A549 treated with Mapracorat at 1 μM for 4 hours (cell line): ENCODE data around the gene GPR179. TPM values are rescaled to one million over a fixed set of nuclear protein-coding genes. Genes with fewer than 3 reads are reported as not detected.

Source experiments
- total RNA-seq: library from RNA; stranded (reverse); fragments of 200-300 nt; extraction: Qiagen RNA extraction; gene quantifications from 5 replicates; pipeline ENCODE4 v1.2.3, GENCODE V29; 2022

The GPR179 gene, protein sequence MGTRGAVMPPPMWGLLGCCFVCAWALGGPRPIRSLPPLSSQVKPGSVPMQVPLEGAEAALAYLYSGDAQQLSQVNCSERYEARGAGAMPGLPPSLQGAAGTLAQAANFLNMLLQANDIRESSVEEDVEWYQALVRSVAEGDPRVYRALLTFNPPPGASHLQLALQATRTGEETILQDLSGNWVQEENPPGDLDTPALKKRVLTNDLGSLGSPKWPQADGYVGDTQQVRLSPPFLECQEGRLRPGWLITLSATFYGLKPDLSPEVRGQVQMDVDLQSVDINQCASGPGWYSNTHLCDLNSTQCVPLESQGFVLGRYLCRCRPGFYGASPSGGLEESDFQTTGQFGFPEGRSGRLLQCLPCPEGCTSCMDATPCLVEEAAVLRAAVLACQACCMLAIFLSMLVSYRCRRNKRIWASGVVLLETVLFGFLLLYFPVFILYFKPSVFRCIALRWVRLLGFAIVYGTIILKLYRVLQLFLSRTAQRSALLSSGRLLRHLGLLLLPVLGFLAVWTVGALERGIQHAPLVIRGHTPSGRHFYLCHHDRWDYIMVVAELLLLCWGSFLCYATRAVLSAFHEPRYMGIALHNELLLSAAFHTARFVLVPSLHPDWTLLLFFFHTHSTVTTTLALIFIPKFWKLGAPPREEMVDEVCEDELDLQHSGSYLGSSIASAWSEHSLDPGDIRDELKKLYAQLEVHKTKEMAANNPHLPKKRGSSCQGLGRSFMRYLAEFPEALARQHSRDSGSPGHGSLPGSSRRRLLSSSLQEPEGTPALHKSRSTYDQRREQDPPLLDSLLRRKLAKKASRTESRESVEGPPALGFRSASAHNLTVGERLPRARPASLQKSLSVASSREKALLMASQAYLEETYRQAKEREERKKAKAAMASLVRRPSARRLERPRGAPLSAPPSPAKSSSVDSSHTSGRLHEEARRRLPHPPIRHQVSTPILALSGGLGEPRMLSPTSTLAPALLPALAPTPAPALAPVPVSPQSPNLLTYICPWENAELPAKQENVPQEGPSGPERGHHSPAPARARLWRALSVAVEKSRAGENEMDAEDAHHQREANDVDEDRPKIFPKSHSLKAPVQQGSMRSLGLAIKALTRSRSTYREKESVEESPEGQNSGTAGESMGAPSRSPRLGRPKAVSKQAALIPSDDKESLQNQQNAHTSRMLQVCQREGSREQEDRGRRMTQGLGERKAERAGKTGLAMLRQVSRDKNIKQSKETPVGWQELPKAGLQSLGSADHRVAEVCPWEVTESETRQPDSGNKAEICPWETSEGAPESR (N-terminal part only)
- total RNA-seq = 0.02 to 0.04 TPM (median 0.03 TPM) in 3 of 5 replicates, not detected in the others

DNA sequence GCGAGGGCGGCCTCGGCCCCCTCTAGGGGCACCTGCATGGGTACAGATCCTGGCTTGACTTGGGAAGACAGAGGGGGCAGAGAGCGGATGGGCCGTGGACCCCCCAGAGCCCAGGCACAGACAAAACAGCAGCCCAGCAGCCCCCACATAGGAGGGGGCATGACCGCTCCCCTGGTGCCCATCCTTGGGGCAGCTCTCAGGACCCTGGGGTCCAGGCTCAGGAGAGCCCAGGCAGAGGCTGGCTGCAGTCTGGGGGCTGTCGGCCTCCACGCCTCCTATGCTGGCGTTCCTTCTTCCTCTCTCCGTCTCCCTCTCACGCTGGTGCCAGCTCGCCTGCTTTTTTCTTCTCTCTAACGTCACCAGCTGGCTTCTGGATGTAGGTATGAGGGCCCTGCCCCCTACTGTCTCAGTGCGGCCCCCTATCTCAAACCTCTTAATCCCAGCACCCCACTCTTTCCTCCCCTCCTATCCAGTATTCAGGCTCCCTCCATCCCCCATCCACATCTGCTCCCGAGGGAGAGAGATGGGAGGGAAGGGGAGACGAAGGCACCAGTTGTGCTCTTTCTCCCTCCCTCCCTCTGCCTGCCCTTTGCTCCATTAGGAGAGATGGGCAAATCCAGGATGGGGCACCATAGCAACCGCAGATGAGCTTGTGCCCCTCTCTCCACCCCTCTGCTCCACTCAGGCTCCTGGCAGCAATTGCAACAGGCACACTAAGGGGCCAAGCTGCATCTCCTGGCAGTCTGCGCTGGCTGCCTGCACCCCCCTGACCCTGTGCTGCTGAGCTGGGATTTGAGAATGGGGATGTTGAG lies at the start of gene GPR179:
Gene GPR179 (minus strand): TSS at position 349 of the 812 bp plus-strand sequence. CDS start 167 bp downstream, at position 182.

DNA sequence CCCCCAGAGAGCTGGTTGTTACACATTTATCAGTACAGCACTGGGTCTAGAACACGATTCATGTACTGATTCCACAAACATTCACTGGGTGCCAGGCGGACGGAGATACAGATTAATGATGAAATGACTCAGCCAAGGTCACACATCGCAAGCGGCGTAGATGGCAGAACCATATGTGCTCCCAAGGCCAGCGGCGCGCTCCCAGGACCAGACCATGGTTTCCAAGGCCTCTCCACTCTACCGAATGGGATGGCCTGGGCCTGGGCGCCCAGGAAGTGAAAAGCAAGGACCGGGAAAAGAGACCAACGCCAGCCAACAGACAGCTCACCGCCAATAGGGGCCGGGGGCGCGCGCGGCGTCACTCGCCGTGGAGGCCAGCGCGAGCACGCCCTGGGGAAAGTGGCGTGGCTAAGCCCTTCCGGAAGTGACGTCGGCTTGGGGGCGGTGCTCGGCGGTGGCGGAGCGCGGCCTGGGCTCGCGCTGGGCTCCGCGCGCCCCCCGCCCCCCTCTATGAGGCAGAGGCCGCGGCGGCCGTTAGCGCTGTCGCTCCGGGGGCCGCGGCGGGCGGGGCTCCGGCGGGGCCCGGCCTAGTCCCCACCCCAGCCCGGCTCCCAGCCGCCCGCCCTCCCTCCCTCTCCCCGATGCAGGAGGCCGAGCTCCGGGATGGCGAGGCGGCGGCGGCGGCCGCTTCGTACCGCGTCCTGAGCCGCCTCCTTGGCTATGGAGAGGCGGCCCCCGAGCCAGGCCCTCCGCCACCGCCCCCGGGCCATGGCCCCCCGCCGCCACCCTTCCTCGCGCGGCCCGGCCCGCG lies 7.9 kb upstream of the GPR179 start, which contains the start of gene SOCS7:
Gene SOCS7 (plus strand): TSS at position 433 of the 811 bp plus-strand sequence. CDS start 209 bp downstream, at position 642.

GRCh38 chr17:38296834-38297517 lies 46.8 kb downstream of the GPR179 start, which contains the start of gene MRPL45:
Gene MRPL45, plus strand, starts transcription at chr17:38297168. Its CDS starts 16 bp downstream, at chr17:38297184.

Other genes starting within 250 kb of the GPR179 start
- not detected in 5 replicates for gene TBC1D3E, start 216.0 kb downstream of the GPR179 start, total RNA-seq
- 0.07 TPM in 1 of 5 replicates, not detected in the others for gene TBC1D3, start 151.4 kb downstream of the GPR179 start, total RNA-seq
- 59.3 to 66.1 TPM (median 60.5 TPM) in 5 replicates for gene MRPL45, start 46.8 kb downstream of the GPR179 start, total RNA-seq
- gene SOCS7, start 7.9 kb upstream of the GPR179 start, total RNA-seq = 9.0 to 16.2 TPM (median 13.6 TPM) in 5 replicates
- 50.1 to 68.5 TPM (median 65.8 TPM) in 5 replicates for gene ARHGAP23, start 84.5 kb upstream of the GPR179 start, total RNA-seq